PC-3 (cell line): ENCODE data around the gene WNT2B. TPM values are rescaled to one million over a fixed set of nuclear protein-coding genes. Genes with fewer than 3 reads are reported as not detected.

Source experiments
- ATAC-seq: fragments of 200-7000 bp; cut with Tn5 transposase; 2 replicates; pipeline ENCODE4 v1.9.1; 2020; ENCODE audit warnings: mild to moderate bottlenecking, moderate library complexity
- BruUV-seq: library from RNA; stranded (reverse); fragments of 400-500 nt; replicated peaks from 2 replicates; lab custom pipeline; 2021; lab: Mats Ljungman, UMichigan
- CTCF ChIA-PET: fragments of 300-600 bp; sonication (Branson Sonifier 250); formaldehyde crosslinking; loops from one replicate; lab custom pipeline; 2022; ENCODE audit warnings: antibody characterized with exemption; lab: Charles Lee
- POLR2A ChIA-PET: fragments of 300-600 bp; sonication (Branson Sonifier 250); formaldehyde crosslinking; loops from one replicate; lab custom pipeline; 2022; ENCODE audit warnings: antibody characterized with exemption; ENCODE audit not compliant: unreplicated experiment; lab: Charles Lee
- DNase-seq: peaks from one replicate; pipeline ENCODE4 v3.0.0-alpha.2; 2015
- H2AFZ ChIP-seq: fragments of 300-600 bp; sonication (generic); 2 replicates; pipeline ENCODE4 v1.6.0; 2016; ENCODE audit warnings: antibody characterized with exemption, low read length
- H3F3A ChIP-seq: fragments of 300-600 bp; sonication (generic); one replicate; pipeline ENCODE4 v1.6.0; 2017; ENCODE audit warnings: antibody characterized with exemption, low read length, control low read depth, mild to moderate bottlenecking; ENCODE audit not compliant: unreplicated experiment
- H3K27ac ChIP-seq: fragments of 300-600 bp; sonication (generic); 2 replicates; pipeline ENCODE4 v1.5.1; 2016; ENCODE audit warnings: mild to moderate bottlenecking, low read length
- H3K27me3 ChIP-seq: fragments of 300-600 bp; sonication (generic); 2 replicates; pipeline ENCODE4 v1.6.1; 2016; ENCODE audit warnings: low read length, mixed read lengths
- H3K36me3 ChIP-seq: fragments of 300-600 bp; sonication (generic); 2 replicates; pipeline ENCODE4 v1.6.1; 2016; ENCODE audit warnings: low read depth, mixed run types, low read length, mixed read lengths
- H3K4me1 ChIP-seq: fragments of 300-600 bp; sonication (generic); 2 replicates; pipeline ENCODE4 v1.5.1; 2016; ENCODE audit warnings: low read length; ENCODE audit not compliant: insufficient read depth
- H3K4me2 ChIP-seq: fragments of 300-600 bp; sonication (generic); 2 replicates; pipeline ENCODE4 v1.6.0; 2016; ENCODE audit warnings: low read length
- H3K4me3 ChIP-seq: fragments of 300-600 bp; sonication (generic); 2 replicates; pipeline ENCODE4 v1.5.1; 2016; ENCODE audit warnings: mild to moderate bottlenecking, low read length, mixed read lengths
- H3K79me2 ChIP-seq: fragments of 300-600 bp; sonication (generic); 2 replicates; pipeline ENCODE4 v1.6.1; 2017; ENCODE audit warnings: low read length, mixed read lengths
- H3K9ac ChIP-seq: fragments of 300-600 bp; sonication (generic); 2 replicates; pipeline ENCODE4 v1.6.0; 2016; ENCODE audit warnings: mild to moderate bottlenecking, low read length
- H3K9me2 ChIP-seq: fragments of 300-600 bp; sonication (generic); replicated peaks from 2 replicates; pipeline ENCODE4 v1.6.1; 2016; ENCODE audit warnings: mixed run types, low read length, mixed read lengths
- H3K9me3 ChIP-seq: fragments of 300-600 bp; sonication (generic); 2 replicates; pipeline ENCODE4 v1.6.1; 2016; ENCODE audit warnings: low read length, mixed read lengths
- H4K20me1 ChIP-seq: fragments of 300-600 bp; sonication (generic); 2 replicates; pipeline ENCODE4 v1.6.1; 2016; ENCODE audit warnings: low read length, mixed read lengths
- EZH2 ChIP-seq: fragments of 300-600 bp; sonication (generic); IDR thresholded peaks from one replicate; pipeline ENCODE4 v1.6.1; 2017; ENCODE audit warnings: antibody characterized with exemption, mild to moderate bottlenecking, low read length; ENCODE audit not compliant: unreplicated experiment
- EZH2phosphoT487 ChIP-seq: fragments of 300-600 bp; sonication (generic); IDR thresholded peaks from 2 replicates; pipeline ENCODE4 v1.6.1; 2018; ENCODE audit warnings: mild to moderate bottlenecking, antibody characterized with exemption, low read length, borderline replicate concordance
- intact Hi-C: fragments of 100-400 bp; cut with micrococcal nuclease; formaldehyde crosslinking; loops from 2 replicates; pipeline ENCODE4 v1.9.0; 2023
- total RNA-seq: library from RNA; depleted of rRNA; stranded (reverse); fragments of >200 nt; gene quantifications from 2 replicates; pipeline ENCODE4 v1.2.3, GENCODE V29; 2014
- TF ChIP-seq, protein P1 (sequence below): fragments of 300-600 bp; sonication (generic); conservative IDR thresholded peaks from 2 replicates; pipeline ENCODE4 v1.5.1; 2017; ENCODE audit warnings: antibody characterized with exemption, low read depth, mild to moderate bottlenecking, low read length

WNT2B gene
- total RNA-seq, 1 experiment from 2014 or later, result 0.55 TPM

DNA sequence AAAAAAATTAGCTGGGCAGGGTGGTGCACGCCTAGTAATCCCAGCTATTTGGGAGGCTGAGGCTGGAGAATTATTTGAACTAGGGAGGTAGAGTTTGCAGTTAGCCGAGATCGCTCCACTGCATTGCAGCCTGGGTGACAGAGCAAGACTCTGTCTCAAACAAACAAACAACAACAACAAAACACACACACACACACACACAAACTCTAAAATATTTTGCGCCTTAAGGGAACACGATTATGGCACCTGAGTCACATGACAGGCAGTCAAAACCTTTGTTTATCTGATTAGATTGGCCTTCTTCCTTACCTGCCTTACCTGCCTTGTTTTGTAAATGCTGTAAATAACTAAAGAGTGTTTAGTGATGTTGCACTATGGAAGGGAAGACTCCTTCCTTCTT lies 20.6 kb upstream of the WNT2B start:
- no peaks in the 10 kb centered on the region for H3K27me3 ChIP-seq
- no TSS peak for BruUV-seq
- no peak overlapping the region for H3K4me3 ChIP-seq
- no peak for TF ChIP-seq EZH2
- TF ChIP-seq, protein P1, sequence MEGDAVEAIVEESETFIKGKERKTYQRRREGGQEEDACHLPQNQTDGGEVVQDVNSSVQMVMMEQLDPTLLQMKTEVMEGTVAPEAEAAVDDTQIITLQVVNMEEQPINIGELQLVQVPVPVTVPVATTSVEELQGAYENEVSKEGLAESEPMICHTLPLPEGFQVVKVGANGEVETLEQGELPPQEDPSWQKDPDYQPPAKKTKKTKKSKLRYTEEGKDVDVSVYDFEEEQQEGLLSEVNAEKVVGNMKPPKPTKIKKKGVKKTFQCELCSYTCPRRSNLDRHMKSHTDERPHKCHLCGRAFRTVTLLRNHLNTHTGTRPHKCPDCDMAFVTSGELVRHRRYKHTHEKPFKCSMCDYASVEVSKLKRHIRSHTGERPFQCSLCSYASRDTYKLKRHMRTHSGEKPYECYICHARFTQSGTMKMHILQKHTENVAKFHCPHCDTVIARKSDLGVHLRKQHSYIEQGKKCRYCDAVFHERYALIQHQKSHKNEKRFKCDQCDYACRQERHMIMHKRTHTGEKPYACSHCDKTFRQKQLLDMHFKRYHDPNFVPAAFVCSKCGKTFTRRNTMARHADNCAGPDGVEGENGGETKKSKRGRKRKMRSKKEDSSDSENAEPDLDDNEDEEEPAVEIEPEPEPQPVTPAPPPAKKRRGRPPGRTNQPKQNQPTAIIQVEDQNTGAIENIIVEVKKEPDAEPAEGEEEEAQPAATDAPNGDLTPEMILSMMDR, result no peak
- TF ChIP-seq EZH2phosphoT487, result no peak
- no peak overlapping the region for H3K9ac ChIP-seq
- ChIA-PET POLR2A (interaction anchor here (0.6 kb wide), 1 partner anchor 132 kb away, joined by 10 read pairs; no protein-coding TSS in a partner anchor), CTCF (interaction anchor here (0.6 kb wide), 1 partner anchor 13 kb away, joined by 6 read pairs; no protein-coding TSS in a partner anchor)
- H3K27ac ChIP-seq, result no peak overlapping the region
- no peaks in the 10 kb centered on the region for H3K36me3 ChIP-seq
- H3K4me1 ChIP-seq, result no peaks in the 10 kb centered on the region
- H2AFZ ChIP-seq, result no peak overlapping the region
- intact Hi-C loops, result no loop called here
- no peaks in the 10 kb centered on the region for H3K79me2 ChIP-seq
- no peaks in the 10 kb centered on the region for H4K20me1 ChIP-seq
- H3K9me2 ChIP-seq, result no peaks in the 10 kb centered on the region
- H3F3A ChIP-seq, result no peaks in the 10 kb centered on the region
- no peak for ATAC-seq
- DNase-seq, result no peak
- H3K9me3 ChIP-seq, result no peaks in the 10 kb centered on the region
- no peak overlapping the region for H3K4me2 ChIP-seq

DNA sequence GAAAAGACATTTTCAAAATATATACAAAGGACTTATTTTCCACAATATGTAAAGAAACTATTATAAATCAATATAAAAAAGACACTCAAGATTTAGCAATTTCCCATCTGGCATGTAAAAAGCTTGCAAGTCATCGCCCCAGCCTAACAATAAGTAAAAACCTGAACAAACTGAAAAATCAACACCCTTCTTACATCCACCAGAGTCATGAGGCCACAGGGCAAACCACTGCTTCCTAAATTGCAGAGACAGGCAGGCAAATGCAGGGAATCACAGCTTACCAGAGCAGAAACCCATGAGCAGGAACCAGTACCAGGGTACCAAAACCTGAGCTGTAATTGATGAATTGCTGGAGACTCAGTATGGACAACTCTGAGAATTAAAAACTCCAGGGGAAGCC lies 16.7 kb upstream of the WNT2B start:
- no peaks in the 10 kb centered on the region for H3K9me3 ChIP-seq
- no peaks in the 10 kb centered on the region for H4K20me1 ChIP-seq
- no peak for DNase-seq
- intact Hi-C loops, result no loop called here
- H3K79me2 ChIP-seq, result no peaks in the 10 kb centered on the region
- POLR2A ChIA-PET, result no interaction called here
- H3K27ac ChIP-seq, result no peak overlapping the region
- no peaks in the 10 kb centered on the region for H3F3A ChIP-seq
- no TSS peak for BruUV-seq
- no peaks in the 10 kb centered on the region for H3K36me3 ChIP-seq
- H3K4me2 ChIP-seq, result no peak overlapping the region
- H3K27me3 ChIP-seq, result no peaks in the 10 kb centered on the region
- no peak overlapping the region for H3K9ac ChIP-seq
- no peak for ATAC-seq
- no peak overlapping the region for H2AFZ ChIP-seq
- H3K9me2 ChIP-seq, result no peaks in the 10 kb centered on the region
- CTCF ChIA-PET, result no interaction called here
- TF ChIP-seq, protein P1, result no peak
- TF ChIP-seq EZH2phosphoT487 (no peak), EZH2 (no peak)
- H3K4me1 ChIP-seq, result no peaks in the 10 kb centered on the region
- H3K4me3 ChIP-seq, result no peak overlapping the region

DNA sequence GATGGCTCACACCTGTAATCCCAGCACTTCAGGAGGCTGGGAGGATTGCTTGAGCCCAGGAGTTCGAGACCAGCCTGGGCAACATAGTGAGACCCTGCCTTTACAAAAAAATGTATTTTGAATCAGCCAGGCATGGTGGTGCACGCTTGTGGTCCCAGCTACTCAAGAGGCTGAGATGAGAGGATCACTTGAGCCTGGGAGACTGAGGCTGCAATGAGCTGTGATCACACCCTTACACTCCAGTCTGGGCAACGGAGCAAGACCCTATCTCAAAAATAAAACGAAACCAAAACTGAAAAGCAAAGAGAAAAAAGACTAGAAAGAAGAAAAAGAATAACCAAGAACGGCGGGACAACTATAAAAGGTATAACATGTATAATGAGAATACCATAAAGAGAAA lies 15.4 kb upstream of the WNT2B start:
- no peaks in the 10 kb centered on the region for H3K9me2 ChIP-seq
- no peaks in the 10 kb centered on the region for H3K36me3 ChIP-seq
- H3K79me2 ChIP-seq, result no peaks in the 10 kb centered on the region
- intact Hi-C loops, result no loop called here
- no peaks in the 10 kb centered on the region for H3F3A ChIP-seq
- no peaks in the 10 kb centered on the region for H4K20me1 ChIP-seq
- no TSS peak for BruUV-seq
- ChIA-PET CTCF (no interaction called here), POLR2A (no interaction called here)
- no peak for ATAC-seq
- H3K27me3 ChIP-seq, result no peaks in the 10 kb centered on the region
- H3K4me2 ChIP-seq, result no peak overlapping the region
- no peaks in the 10 kb centered on the region for H3K9me3 ChIP-seq
- no peak overlapping the region for H3K9ac ChIP-seq
- H3K4me1 ChIP-seq, result no peaks in the 10 kb centered on the region
- no peak for DNase-seq
- TF ChIP-seq EZH2phosphoT487, result no peak
- H3K27ac ChIP-seq, result no peak overlapping the region
- no peak overlapping the region for H2AFZ ChIP-seq
- no peak overlapping the region for H3K4me3 ChIP-seq
